NCI-H2107 treated with DMSO at 0.1 percent for 48 hours (cell line): ENCODE data around the gene EMC9.
"Not testable (repeated sequence)": the region's sequence is repeated elsewhere in the genome, so short reads cannot be mapped to it uniquely, and the experiment has no call there.

ENCODE experiments used
- DNase-seq: peaks from one replicate; lab custom pipeline; 2025; ENCODE audit not compliant: unreplicated experiment; lab: John Stamatoyannopoulos, UW

The EMC9 gene

DNA sequence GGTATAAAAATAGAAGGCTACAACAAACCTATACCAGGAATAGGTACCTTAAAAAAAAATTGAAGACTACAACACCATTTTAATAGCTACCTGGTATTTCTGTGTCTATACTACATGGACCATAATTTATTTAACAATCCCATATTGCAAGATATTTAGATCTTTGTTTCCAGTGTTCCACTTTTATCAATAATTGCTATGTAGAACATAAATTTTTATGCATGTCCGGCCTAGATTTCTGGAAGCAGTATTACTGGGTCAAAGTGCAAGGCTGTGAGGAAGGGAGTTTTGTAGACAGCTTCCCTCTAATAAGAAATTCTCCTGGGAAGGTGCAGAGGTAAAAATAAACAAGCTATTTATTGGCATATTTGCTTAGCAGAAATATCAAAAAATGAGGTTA lies 30.9 kb downstream of the EMC9 start:
- no peak for DNase-seq

GRCh38 chr14:24110060-24110459 lies 31.3 kb downstream of the EMC9 start:
- DNase-seq, result no peak

- no peak for DNase-seq
Observed at GRCh38 chr14:24108336-24108874, 33.0 kb downstream of the EMC9 start.

DNA sequence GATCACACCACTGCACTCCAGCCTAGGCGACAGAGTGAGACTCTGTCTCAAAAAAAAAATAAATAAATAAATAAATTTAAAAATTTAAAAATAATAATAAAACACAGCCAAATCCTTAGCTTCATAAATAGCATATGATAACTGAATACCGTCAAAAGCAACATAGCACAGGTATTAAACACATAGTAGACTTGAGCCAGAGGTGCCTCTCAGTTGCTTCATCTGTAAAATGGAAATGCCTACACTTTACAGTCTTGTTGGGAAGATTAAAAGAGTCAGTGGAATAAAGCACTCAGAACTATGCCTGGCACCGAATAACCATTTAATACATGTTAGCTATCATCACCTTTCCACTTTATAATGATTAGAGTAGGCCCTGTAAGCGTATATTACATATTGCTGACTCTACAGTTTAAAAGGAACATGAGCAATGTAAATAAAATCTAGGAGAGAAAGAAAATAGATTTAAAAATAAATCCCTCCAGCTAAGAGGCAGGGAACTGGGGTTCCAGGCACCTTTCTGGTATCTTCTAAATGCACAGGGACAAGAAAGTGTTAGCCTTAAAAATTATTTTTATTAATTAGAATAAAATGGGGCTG lies 34.6 kb downstream of the EMC9 start:
- DNase-seq, result no peak

DNA sequence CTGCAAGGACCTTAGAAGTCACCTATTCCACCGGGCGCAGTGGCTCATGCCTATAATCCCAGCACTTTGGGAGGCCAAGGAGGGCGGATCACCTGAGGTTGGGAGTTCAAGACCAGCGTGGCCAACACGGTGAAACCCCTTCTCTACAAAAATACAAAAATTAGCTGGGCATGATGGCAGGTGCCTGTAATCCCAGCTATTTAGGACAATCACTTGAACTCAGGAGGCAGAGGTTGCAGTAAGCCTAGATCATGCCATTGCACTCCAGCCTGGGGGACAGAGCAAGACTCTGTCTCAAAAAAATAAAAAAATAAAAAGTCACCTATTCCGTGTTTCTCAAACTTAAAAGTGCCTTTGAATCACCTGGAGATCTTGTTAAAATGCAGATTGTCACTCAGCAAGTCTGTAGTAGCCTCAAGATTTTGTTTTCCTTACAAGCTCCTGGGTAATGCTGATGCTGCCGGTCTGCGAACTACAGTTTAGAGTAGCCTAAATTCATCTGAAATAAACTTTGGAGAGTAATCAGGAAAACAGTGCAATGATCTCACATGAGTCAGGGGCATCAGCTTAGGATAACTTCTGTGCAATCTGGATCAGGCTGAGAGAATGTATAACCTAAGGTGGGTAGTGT lies 35.7 kb downstream of the EMC9 start:
- not testable (repeated sequence) for DNase-seq

DNA sequence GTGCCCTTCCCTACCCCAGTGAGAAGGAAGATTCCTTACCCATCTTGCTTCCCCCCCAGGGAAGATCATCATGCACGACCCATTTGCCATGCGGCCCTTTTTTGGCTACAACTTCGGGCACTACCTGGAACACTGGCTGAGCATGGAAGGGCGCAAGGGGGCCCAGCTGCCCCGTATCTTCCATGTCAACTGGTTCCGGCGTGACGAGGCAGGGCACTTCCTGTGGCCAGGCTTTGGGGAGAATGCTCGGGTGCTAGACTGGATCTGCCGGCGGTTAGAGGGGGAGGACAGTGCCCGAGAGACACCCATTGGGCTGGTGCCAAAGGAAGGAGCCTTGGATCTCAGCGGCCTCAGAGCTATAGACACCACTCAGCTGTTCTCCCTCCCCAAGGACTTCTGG lies 37.9 kb downstream of the EMC9 start:
- DNase-seq, result no peak

DNA sequence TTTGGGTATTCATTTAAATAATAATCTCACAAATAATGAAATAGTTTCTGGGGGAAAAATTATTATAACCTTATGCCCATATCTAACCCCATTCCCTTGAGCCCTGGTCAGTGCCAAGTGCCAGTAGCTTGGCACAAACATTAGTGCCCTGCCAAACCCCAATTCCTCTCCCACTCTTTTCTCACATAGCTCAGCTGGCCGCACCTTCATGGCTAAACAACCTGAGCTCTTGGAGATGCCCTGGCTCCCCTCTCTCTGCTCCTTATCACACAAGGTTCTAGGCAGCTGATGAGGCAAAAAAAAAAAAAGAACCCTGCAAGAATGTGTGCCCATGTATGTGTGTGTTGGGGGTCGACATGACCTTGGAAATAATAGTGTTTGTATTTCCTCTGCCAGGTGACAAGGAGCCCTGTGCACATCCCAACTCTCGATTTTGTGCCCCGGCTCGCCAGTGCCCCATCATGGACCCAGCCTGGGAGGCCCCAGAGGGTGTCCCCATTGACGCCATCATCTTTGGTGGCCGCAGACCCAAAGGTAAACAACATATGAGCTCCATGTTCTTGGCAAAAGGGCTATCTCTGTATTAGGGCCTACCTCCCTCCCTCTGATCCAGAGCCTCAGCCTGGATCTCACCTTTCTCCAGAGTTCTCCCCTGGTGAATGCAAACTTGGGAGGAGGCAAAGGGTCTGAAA lies 38.9 kb downstream of the EMC9 start:
- DNase-seq, result no peak

DNA sequence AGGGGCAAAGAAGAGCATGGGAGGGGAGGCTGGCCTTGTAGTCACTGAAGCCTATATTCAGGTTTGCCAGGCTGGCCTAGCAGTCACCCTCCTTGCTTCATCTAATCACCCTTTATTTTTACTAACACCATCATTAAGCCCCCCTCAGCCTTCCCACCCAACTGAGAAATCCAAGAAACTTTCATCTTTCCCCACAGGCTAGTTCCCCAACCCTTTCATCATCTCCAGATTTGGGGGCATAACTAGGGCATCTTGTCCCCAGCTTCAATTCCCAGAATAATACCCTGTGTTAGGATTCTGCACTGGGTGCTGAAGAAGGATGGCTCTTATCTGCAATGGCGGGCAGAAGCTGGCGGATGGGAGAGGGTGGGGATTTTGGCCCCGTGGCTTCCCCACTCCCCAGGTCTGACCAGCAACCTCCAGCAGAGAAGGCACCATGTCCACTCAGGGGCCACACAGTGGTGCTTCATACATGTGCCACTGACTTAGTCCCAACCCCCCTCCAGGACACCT lies 40.4 kb downstream of the EMC9 start:
- DNase-seq, result no peak

GRCh38 chr14:24100197-24100981 lies 41.0 kb downstream of the EMC9 start:
- DNase-seq, result no peak

GRCh38 chr14:24098927-24099813 lies 42.2 kb downstream of the EMC9 start:
- DNase-seq, result peak; percentile 72

GRCh38 chr14:24098229-24098926 lies 43.0 kb downstream of the EMC9 start:
- DNase-seq, result no peak

DNA sequence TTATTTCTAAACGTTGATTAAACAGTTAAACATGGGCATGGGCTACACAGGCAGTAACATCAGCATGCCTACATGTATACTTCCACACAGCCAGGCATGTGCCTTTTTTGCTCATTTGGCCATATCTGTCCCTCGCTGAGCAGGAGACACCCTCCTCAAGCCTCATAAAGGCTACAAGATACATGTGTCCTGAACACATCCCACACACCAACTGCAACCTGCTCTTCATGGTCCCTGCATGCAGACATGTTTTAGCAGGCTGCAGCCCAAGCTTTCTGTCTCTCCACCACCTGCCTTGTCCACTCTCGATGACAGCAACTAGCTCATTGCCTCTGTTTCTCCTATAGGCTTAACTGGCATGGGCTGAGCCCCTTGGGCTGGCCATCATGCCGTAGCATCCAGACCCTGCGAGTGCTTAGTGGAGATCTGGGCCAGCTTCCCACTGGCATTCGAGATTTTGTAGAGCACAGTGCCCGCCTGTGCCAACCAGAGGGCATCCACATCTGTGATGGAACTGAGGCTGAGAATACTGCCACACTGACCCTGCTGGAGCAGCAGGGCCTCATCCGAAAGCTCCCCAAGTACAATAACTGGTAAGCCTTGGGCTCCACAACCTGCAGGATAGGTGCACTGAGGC lies 44.7 kb downstream of the EMC9 start:
- DNase-seq, result no peak

- DNase-seq, result no peak
Observed at GRCh38 chr14:24095271-24096068, 45.9 kb downstream of the EMC9 start.

GRCh38 chr14:24094841-24095270 lies 46.5 kb downstream of the EMC9 start:
- DNase-seq, result no peak

DNA sequence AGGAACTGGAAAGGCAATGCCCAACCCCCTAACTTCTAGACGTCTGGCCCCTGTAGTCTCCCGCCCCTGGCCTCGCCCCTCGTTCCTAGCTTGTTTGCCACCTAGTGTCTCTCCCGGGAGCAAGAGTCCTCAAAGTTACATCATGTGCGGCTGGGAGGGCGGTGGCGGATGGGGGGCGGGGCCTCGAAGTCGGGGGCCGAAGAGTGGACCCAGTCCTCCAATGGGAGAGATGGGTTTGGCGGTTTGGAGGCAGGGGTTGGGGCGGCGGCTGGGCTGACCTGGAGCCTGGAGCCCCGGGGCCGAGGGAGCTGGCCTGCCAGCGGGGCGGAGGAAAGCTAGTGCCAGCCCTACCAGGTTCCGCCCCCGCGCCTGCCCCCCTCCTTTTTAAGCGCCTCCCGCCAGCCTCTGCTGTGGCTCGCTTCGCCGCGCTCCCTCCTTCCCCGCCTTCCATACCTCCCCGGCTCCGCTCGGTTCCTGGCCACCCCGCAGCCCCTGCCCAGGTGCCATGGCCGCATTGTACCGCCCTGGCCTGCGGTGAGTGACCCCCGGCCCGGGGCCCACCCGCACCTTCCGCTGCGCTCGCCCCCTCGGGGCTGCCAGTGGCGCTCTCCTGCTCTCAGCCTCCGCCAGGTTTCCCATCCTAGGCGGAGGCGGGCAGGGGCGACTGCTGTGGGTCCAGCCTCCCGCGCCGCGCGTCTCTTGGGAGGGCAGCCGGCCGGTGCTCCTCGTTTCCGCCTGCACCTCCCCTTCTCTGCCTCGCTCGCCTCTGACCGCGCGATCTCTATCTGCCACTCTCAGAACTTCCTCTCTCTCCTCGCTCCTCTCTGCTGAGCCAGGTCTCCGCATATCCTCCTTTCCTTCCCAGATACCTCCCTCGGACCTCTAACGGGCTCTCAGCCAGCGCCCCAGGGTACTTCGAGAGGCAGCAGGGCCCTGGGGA lies 47.2 kb downstream of the EMC9 start, which contains the start of gene PCK2:
Gene PCK2 (plus strand): TSS at position 411 of the 940 bp plus-strand sequence. CDS start 95 bp downstream, at position 506.
- peak; percentile 92 for DNase-seq

GRCh38 chr14:24093207-24093900 lies 48.0 kb downstream of the EMC9 start:
- DNase-seq, result no peak
